PC-3 (cell line): ENCODE results near the gene KCND3. TPM values are rescaled to one million over a fixed set of nuclear protein-coding genes. Genes with fewer than 3 reads are reported as not detected.

Experiments used
- ATAC-seq: fragments of 200-7000 bp; cut with Tn5 transposase; 2 replicates; pipeline ENCODE4 v1.9.1; 2020; ENCODE audit warnings: mild to moderate bottlenecking, moderate library complexity
- BruUV-seq: library from RNA; stranded (reverse); fragments of 400-500 nt; replicated peaks from 2 replicates; lab custom pipeline; 2021; lab: Mats Ljungman, UMichigan
- CTCF ChIA-PET: fragments of 300-600 bp; sonication (Branson Sonifier 250); formaldehyde crosslinking; loops from one replicate; lab custom pipeline; 2022; ENCODE audit warnings: antibody characterized with exemption; lab: Charles Lee
- POLR2A ChIA-PET: fragments of 300-600 bp; sonication (Branson Sonifier 250); formaldehyde crosslinking; loops from one replicate; lab custom pipeline; 2022; ENCODE audit warnings: antibody characterized with exemption; ENCODE audit not compliant: unreplicated experiment; lab: Charles Lee
- DNase-seq: peaks from one replicate; pipeline ENCODE4 v3.0.0-alpha.2; 2015
- H2AFZ ChIP-seq: fragments of 300-600 bp; sonication (generic); 2 replicates; pipeline ENCODE4 v1.6.0; 2016; ENCODE audit warnings: antibody characterized with exemption, low read length
- H3F3A ChIP-seq: fragments of 300-600 bp; sonication (generic); one replicate; pipeline ENCODE4 v1.6.0; 2017; ENCODE audit warnings: antibody characterized with exemption, low read length, control low read depth, mild to moderate bottlenecking; ENCODE audit not compliant: unreplicated experiment
- H3K27ac ChIP-seq: fragments of 300-600 bp; sonication (generic); 2 replicates; pipeline ENCODE4 v1.5.1; 2016; ENCODE audit warnings: mild to moderate bottlenecking, low read length
- H3K27me3 ChIP-seq: fragments of 300-600 bp; sonication (generic); 2 replicates; pipeline ENCODE4 v1.6.1; 2016; ENCODE audit warnings: low read length, mixed read lengths
- H3K36me3 ChIP-seq: fragments of 300-600 bp; sonication (generic); 2 replicates; pipeline ENCODE4 v1.6.1; 2016; ENCODE audit warnings: low read depth, mixed run types, low read length, mixed read lengths
- H3K4me1 ChIP-seq: fragments of 300-600 bp; sonication (generic); 2 replicates; pipeline ENCODE4 v1.5.1; 2016; ENCODE audit warnings: low read length; ENCODE audit not compliant: insufficient read depth
- H3K4me2 ChIP-seq: fragments of 300-600 bp; sonication (generic); 2 replicates; pipeline ENCODE4 v1.6.0; 2016; ENCODE audit warnings: low read length
- H3K4me3 ChIP-seq: fragments of 300-600 bp; sonication (generic); 2 replicates; pipeline ENCODE4 v1.5.1; 2016; ENCODE audit warnings: mild to moderate bottlenecking, low read length, mixed read lengths
- H3K79me2 ChIP-seq: fragments of 300-600 bp; sonication (generic); 2 replicates; pipeline ENCODE4 v1.6.1; 2017; ENCODE audit warnings: low read length, mixed read lengths
- H3K9ac ChIP-seq: fragments of 300-600 bp; sonication (generic); 2 replicates; pipeline ENCODE4 v1.6.0; 2016; ENCODE audit warnings: mild to moderate bottlenecking, low read length
- H3K9me2 ChIP-seq: fragments of 300-600 bp; sonication (generic); replicated peaks from 2 replicates; pipeline ENCODE4 v1.6.1; 2016; ENCODE audit warnings: mixed run types, low read length, mixed read lengths
- H3K9me3 ChIP-seq: fragments of 300-600 bp; sonication (generic); 2 replicates; pipeline ENCODE4 v1.6.1; 2016; ENCODE audit warnings: low read length, mixed read lengths
- H4K20me1 ChIP-seq: fragments of 300-600 bp; sonication (generic); 2 replicates; pipeline ENCODE4 v1.6.1; 2016; ENCODE audit warnings: low read length, mixed read lengths
- CTCF ChIP-seq: fragments of 300-600 bp; sonication (generic); conservative IDR thresholded peaks from 2 replicates; pipeline ENCODE4 v1.5.1; 2017; ENCODE audit warnings: antibody characterized with exemption, low read depth, mild to moderate bottlenecking, low read length
- EZH2 ChIP-seq: fragments of 300-600 bp; sonication (generic); IDR thresholded peaks from one replicate; pipeline ENCODE4 v1.6.1; 2017; ENCODE audit warnings: antibody characterized with exemption, mild to moderate bottlenecking, low read length; ENCODE audit not compliant: unreplicated experiment
- EZH2phosphoT487 ChIP-seq: fragments of 300-600 bp; sonication (generic); IDR thresholded peaks from 2 replicates; pipeline ENCODE4 v1.6.1; 2018; ENCODE audit warnings: mild to moderate bottlenecking, antibody characterized with exemption, low read length, borderline replicate concordance
- intact Hi-C: fragments of 100-400 bp; cut with micrococcal nuclease; formaldehyde crosslinking; loops from 2 replicates; pipeline ENCODE4 v1.9.0; 2023
- total RNA-seq: library from RNA; depleted of rRNA; stranded (reverse); fragments of >200 nt; gene quantifications from 2 replicates; pipeline ENCODE4 v1.2.3, GENCODE V29; 2014

The KCND3 gene
- total RNA-seq, 1 experiment from 2014 or later = not detected

GRCh38 chr1:111956155-111956771 lies 33.2 kb downstream of the KCND3 start:
- BruUV-seq = no TSS peak
- intact Hi-C loops = no loop called here

GRCh38 chr1:111955755-111956154 lies 33.7 kb downstream of the KCND3 start:
- Histone ChIP-seq H3K4me2 (no peak overlapping the region), H3K79me2 (no peaks in the 10 kb centered on the region), H2AFZ (no peak overlapping the region), H3K9ac (no peak overlapping the region), H3K9me2 (no peaks in the 10 kb centered on the region), H3F3A (no peaks in the 10 kb centered on the region), H3K36me3 (no peaks in the 10 kb centered on the region), H3K4me3 (no peak overlapping the region), H3K9me3 (no peaks in the 10 kb centered on the region), H3K27ac (no peak overlapping the region), H4K20me1 (no peaks in the 10 kb centered on the region), H3K4me1 (no peaks in the 10 kb centered on the region), H3K27me3 (peaks cover 73% of the 10 kb centered on the region)
- BruUV-seq = no TSS peak
- intact Hi-C loops = no loop called here
- ChIA-PET POLR2A (no interaction called here), CTCF (no interaction called here)
- DNase-seq (no peak), ATAC-seq (no peak)
- TF ChIP-seq CTCF (no peak), EZH2 (no peak), EZH2phosphoT487 (no peak)

More at GRCh38 chr1:111956155-111956771, 33.2 kb downstream of the KCND3 start:
- ChIA-PET POLR2A (no interaction called here), CTCF (no interaction called here)
- Histone ChIP-seq H3K4me1 (no peaks in the 10 kb centered on the region), H3K9me2 (no peaks in the 10 kb centered on the region), H3K4me3 (no peak overlapping the region), H3K4me2 (no peak overlapping the region), H3K9me3 (no peaks in the 10 kb centered on the region), H2AFZ (no peak overlapping the region), H3K27ac (no peak overlapping the region), H3K36me3 (no peaks in the 10 kb centered on the region), H3K27me3 (peaks cover 75% of the 10 kb centered on the region), H4K20me1 (no peaks in the 10 kb centered on the region), H3K79me2 (no peaks in the 10 kb centered on the region), H3F3A (no peaks in the 10 kb centered on the region), H3K9ac (no peak overlapping the region)
- DNase-seq = no peak
- TF ChIP-seq EZH2 (no peak), EZH2phosphoT487 (no peak), CTCF (no peak)
- ATAC-seq = no peak

- TF ChIP-seq EZH2phosphoT487 = no peak
- TF ChIP-seq EZH2 = no peak
- no peak for TF ChIP-seq CTCF
- Histone ChIP-seq H3F3A (no peaks in the 10 kb centered on the region), H3K9me2 (no peaks in the 10 kb centered on the region), H3K36me3 (no peaks in the 10 kb centered on the region), H2AFZ (no peak overlapping the region), H3K9ac (no peak overlapping the region), H3K9me3 (no peaks in the 10 kb centered on the region), H3K4me1 (no peaks in the 10 kb centered on the region), H3K79me2 (no peaks in the 10 kb centered on the region), H3K27me3 (peaks cover 69% of the 10 kb centered on the region), H3K4me3 (no peak overlapping the region), H3K4me2 (no peak overlapping the region), H3K27ac (no peak overlapping the region), H4K20me1 (no peaks in the 10 kb centered on the region)
- DNase-seq (no peak), ATAC-seq (no peak)
- ChIA-PET CTCF (no interaction called here), POLR2A (no interaction called here)
- intact Hi-C loops = no loop called here
- BruUV-seq = no TSS peak
Measured at GRCh38 chr1:111953797-111954196, 35.7 kb downstream of the KCND3 start.
